DMS79 treated with DMSO at 0.1 percent for 48 hours (cell line): ENCODE measurements around the gene ACRV1.
"Not testable (repeated sequence)": the region's sequence is repeated elsewhere in the genome, so short reads cannot be mapped to it uniquely, and the experiment has no call there.

Source experiments
- DNase-seq: peaks from one replicate; lab custom pipeline; 2025; lab: John Stamatoyannopoulos, UW

ACRV1 gene, protein sequence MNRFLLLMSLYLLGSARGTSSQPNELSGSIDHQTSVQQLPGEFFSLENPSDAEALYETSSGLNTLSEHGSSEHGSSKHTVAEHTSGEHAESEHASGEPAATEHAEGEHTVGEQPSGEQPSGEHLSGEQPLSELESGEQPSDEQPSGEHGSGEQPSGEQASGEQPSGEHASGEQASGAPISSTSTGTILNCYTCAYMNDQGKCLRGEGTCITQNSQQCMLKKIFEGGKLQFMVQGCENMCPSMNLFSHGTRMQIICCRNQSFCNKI

DNA sequence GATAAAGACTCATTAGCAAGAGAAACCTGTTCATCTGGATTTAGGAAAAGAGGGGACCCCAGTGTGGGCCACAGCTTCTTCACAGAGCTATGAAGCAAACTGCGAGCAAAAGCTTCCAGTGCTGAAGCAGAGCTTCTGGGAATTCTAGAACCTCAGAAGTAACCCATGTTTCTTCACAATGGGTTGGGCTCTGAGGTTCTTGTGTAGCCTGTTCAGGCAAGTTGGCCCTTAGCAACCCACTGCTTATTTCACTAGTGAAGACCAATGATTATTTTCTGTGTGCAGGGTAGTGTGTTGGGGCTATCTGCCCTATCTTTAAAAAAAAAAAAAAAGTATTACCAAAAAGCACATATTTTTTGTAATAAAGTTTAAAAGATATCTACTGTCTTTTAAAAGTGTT lies at the start of gene ACRV1:
TSS of gene ACRV1 (minus strand) at position 101 of the 400 bp plus-strand sequence. CDS start at position 34, 67 bp downstream.
- DNase-seq = no peak

DNA sequence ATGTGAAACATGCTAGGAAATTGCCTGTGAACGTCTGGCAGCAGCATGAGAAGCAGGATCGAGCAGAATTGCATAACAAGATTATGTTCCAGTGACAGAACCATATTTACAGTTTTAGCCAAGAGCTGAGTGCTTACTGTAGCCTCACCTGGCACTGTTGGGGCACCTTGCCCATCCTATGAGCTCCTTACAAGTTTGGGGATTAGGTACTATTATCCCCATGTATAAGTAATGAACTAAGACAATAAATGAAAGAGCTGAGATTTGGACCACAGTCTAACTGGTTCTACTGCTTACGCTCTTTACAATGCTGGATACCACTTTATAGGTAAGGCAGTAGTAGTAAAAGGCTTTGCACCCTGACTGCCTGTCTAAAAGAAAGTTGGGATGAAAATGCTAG lies 48.3 kb upstream of the ACRV1 start:
- no peak for DNase-seq

DNA sequence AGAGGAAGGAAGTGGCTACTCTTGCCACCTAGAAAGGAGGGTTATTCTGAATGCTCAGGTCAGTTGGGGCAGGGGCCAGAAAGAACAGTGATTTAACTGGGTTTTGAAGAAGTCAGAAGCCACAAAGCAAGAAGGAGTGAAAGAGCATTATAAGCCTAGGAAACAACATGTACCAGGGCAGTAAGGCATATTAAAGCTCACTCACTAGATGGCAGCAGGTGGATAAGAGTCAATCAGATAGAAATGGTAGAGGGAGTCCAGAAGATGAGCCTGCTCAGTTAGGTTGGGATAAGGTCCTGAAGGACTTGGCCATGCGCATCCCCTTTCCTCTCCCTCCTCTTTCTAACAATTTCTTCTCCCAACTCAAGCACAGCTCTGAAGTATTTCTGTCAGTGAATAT lies 43.5 kb upstream of the ACRV1 start:
- DNase-seq = no peak

DNA sequence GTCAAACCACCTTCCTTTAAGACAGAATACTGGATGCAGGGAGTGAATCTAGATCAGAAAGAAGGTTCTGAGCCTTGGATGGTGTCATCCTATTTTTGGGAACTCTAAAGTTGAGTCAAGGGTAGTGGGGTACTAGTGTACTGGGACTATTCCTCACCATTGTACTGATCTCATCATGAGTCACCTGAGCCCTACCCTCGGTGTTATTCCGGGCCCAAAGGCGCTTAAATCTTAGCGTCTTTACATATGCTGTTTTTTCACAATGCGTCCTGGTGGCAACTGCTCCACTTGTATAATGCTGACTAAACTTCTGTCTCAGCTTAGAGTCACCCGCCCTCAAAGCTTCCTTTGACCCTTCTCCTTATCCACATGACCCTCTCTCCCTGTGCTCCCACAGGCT lies 40.1 kb upstream of the ACRV1 start:
- DNase-seq = no peak

DNA sequence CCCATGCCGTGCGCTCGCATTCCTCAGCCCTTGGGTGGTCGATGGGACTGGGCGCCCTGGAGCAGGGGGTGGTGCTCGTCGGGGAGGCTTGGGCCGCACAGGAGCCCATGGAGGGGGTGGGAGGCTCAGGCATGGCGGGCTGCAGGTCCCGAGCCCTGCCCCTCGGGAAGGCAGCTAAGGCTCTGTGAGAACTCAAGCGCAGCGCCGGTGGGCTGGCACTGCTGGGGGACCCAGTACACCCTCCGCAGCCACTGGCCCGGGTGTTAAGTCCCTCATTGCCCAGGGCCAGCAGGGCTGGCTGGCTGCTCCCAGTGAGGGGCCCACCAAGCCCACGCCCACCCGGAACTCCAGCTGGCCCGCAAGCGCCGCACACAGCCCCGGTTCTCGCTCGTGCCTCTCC lies 24.0 kb upstream of the ACRV1 start:
- not testable (repeated sequence) for DNase-seq

DNA sequence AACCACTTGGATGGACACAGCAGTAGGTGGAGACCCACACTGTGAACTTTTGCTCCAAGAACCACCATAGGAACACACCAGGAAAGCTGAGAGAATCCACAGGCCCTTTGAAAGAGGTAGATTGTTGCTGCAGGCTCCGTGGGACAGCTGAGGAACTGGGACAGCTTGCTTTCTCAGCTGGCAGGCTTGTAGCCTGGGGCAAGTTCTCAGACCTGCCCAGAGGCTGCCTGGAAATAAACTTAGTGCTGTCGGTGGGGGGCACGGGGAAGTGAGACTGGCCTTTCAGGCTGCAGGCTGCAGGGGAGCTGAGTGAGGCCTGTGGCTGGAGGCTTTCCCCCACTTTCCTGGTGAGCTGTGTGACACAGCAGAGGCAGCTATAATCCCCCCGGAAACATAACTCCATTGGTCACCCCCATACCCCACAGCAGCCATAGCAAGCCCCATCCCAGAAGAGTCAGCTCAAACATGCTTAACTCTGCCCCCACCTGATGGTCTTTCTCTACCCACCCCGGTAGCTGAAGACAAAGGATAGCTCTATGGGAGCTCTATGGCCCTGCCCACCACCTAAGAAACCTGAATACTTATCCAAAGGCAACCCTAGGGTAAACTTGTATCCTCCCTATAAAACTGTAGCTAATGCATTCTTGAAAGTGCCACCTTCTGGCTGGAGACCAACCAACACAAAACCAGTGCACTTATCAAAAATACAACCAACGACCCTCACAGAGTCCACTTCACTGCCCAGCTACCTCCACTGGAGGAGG lies 21.4 kb upstream of the ACRV1 start:
- DNase-seq = no peak

DNA sequence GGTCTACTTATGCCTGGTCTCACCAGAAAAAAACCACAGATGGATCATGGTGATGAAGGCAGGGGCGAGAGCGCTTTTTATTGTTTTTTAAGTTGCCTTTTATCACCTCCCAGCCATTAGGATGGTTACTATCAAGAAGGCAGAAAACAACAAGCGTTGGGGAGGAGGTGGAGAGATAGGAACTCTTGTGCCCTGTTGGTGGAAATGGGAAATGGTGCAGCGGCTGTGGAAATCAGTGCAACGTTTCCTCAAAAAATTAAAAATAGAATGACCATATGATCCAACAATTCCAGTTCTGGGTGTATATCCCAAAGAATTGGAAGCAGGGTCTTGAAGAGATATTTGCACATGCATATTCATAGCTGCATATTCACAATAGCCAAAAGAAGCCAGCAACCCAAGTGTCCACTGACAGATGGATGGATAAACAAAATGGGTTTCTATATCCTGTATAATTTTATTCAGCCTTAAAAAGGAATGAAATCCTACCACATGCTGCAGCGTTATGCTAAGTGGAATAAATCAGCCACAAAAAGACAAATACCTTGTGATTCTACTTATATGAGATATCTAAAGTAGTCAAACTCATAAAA lies 20.5 kb upstream of the ACRV1 start:
- no peak for DNase-seq

DNA sequence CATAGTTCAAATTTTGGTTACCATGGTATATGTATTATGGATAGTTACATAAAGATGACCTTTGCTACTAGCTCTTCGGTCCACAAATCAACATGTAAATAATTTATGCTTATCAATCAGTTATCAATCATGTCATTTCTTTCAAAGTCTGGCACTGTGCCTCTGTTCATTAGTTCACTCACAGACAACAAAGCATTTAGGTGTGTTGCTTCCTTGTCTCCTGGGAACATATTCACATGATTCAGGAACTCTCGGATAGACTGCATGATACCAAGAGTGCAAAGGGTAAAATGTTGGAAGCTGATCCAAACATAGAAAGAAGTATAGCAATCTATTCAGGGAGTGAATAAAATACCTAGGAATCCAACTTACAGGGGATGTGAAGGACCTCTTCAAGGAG lies 14.3 kb upstream of the ACRV1 start:
- DNase-seq = no peak

DNA sequence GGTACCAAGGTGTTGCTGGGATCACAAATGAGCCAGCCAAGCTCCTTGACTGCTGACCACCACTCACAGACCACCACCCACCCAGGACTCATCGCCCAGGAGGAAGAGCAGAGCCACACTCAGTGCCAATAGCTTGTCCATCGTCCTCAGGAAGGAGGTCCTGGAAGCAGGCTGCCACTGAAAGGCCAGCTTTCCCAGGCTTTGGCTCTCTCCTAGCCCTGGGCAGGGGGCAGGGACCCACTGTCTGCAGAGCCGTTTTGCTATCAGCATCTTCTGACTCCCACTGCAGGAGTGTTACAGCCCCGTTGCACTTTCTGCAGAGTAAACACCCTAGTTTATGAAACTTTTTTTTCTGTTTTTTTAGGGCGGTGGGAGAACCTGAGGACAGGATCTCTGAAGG lies 12.2 kb upstream of the ACRV1 start:
- no peak for DNase-seq

DNA sequence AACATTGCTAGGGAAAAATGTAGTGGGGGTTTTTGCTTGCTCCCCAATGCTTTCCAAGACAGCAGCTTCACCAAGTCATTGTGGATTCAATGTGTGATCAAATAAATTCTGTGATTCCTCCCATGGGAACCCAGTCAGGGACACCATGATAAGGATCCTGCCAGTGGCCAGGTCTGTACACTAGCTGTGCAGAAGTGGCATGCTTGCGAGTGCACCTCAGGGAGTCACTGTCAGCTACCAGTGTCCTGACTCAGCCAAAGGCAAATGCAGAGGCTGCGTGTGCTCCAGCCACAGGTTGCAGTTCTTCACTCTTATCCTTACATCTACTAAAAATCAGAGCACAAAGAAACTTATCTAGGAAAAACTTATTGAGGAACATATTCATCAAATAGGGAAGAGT lies 9.4 kb upstream of the ACRV1 start:
- DNase-seq = no peak

DNA sequence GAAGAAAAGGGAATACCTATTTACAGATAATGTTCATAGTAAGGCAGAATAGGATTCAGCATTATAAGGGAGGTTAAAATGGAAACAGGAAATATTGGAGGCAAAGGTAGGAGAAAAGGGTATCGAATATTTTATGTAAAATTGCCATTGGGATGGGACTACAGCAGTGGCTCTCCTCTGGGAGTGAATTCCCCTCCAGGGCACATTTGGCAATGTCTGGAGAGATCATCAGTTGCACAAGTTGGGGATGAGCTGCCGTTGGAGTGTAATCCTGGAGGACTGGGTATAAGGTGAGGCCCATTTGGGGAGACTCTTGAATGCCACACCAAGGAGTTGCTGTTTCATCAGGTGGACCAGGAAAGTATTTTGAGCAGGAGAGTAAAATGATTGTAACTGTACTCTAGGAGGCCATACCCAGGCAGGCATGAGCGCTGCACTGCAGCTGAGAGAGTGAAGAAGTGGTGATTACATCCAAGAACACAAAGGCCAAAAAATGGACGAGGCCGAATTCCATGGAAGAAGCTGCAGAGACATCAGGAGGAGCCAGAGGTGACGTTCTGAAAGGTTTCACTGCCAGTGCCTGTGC lies 8.7 kb upstream of the ACRV1 start:
- DNase-seq = no peak

DNA sequence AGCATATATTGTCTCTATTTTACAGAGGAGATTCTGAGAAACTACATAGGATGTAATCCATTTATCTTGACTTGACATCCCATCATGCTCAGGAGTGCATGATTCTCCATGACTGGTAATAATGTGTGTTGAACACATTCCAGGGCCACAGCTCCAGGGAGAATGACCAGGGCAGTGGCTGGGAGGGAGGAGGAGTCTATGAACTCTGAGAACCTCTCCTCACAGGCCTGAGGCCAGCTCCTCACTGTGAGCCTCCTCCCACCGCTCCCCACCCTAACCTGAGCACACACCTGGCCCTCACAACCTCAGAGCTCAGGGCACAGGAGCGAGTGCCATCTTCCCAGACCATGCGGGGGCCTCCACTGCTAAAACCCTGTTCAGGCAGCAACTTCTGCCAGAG lies 8.0 kb upstream of the ACRV1 start:
- no peak for DNase-seq

DNA sequence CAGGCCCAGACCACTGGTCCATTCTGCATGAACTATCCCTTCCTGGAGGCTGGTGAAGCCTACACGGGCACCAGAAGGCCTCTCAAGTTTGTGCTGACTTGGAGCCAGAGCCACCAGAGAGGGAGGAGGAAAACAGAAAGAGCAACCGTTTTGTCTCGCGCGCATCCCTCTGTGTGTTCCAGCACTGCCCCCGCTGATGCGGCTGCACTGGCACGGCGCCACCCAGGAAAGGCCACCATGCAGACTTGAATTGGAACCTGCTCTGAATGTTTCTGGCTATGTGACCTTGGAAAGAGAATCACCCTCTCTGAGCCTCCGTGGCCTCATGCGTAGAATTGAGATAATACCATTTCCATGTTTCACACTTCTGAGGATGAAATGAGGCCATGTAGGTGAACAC lies 7.4 kb upstream of the ACRV1 start:
- DNase-seq = no peak

DNA sequence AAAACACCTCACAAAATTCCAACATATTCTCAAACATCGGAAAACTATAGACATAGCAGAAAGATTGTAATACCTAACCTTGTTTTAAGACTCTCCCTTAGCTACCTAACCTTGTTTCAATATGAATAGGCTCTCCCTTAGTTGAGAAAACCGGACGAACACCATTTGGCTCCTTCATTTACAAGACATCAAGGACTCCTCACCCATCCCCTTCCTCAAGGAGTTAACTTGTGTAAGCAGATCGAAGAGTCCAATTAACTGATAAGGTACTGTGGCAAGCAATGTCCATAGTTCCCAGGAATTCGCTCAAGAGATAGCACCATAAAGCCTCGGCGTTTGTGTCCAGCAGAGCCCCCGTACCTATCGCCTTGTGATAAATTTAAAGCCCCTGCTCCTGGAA lies 4.6 kb upstream of the ACRV1 start:
- no peak for DNase-seq

DNA sequence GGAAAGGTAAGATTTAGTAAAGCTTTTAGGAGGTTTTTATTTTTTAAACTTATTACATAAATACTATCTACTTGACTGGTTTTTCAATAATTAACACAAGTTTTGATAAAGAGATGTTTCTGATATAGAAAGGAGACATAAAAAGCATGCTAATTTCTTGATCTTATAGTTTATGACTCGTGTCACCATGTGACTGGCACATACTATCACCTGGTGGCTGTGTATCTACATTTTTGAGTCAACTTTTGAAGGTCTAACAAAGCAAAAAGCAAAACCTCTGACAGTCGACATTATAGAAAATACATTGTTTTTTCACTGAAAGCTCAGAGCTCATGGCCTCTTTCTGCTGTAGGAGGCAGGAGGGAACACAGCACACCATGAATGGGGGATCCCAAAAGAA lies 810 bp downstream of the ACRV1 start:
- no peak for DNase-seq

DNA sequence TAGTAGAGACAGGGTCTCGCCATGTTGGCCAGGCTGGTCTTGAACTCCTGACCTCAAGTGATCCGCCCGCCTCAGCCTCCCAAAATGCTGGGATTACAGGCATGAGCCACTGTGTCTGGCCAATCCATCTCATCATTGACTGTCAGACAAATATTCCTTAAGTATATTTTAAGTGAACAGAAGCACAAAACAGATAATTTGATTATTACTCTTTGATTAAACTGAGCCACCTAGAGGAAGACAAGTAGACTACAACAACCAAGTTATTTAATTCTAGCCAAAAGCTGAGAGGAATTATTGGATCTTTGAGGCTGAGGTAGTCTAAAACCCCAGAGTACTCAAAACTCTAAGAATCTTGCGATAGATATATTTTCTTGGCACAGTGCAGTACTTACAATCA lies 1.2 kb downstream of the ACRV1 start:
- DNase-seq = no peak

DNA sequence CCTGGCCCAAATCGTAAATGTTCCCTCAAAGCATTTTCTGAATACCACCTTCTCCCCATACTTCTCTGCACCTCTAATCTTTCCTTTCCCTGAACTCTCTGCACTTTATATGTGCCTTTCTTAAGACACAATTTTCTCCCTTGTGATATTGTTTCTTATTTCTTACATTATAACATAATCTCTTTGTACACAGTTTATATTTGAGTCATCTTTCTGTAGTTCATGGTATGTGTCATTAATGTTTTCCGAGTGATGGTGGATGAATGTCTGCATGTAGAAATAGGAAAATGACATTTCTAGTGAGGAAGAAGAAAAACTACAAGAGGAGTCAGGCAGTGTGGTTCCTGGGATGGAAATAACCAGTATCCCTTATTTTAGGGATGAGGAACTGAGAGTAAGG lies 5.5 kb downstream of the ACRV1 start:
- DNase-seq = no peak

DNA sequence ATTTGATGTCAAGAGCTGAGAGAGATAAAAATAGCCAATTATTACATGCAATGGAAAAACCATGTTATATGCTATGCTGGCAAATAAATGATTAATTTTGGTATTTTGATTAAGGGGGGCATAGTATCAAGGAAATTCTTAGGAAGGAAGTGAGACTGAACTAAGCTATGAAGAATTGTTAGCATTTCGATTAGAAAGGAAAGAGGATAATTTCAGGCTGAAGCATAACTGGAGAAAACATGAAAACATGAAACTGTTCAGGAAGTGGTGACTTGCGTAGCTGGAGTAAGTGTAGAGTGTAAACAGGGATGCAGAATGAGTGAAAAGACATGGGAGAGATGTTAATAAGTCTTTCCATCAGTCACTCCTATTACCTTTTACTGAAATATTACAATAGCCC lies 6.4 kb downstream of the ACRV1 start:
- DNase-seq = no peak

DNA sequence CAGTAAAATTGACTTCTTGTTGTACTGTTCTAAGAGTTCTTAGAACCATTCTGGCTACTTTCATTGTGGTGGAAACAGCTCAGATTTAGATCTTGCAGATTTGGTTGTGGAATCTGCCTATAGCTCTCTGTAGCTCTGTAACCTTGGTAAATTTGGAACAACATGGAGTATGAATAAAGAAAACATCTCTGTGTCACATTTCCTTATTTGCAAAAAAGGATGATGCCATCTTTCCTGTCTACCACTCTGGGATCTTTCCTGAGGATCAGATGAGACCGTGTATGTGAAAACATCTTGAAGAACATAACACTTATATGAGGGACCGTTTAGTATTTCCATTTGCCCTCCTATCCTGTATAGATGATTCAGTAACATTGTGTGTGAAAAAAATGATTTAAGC lies 9.1 kb downstream of the ACRV1 start:
- no peak for DNase-seq

DNA sequence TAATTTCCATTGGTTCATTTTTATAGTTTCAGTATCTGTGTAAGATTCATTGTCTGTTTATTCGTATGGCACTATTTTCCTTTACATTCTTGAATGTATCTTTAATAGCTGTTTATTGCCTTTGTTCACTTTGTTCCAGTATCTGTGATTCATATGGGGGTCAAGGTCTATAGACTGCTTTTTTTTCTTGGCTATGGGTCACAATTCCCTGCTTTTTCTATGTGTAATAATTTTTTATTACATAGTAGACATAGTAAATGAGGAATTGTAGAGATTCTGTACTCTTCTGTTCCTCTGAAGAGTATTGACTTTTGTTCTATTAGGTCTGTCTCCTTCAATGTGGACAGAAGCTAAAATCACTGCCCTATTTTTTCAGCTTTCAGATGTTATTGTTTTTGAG lies 10.5 kb downstream of the ACRV1 start:
- no peak for DNase-seq

DNA sequence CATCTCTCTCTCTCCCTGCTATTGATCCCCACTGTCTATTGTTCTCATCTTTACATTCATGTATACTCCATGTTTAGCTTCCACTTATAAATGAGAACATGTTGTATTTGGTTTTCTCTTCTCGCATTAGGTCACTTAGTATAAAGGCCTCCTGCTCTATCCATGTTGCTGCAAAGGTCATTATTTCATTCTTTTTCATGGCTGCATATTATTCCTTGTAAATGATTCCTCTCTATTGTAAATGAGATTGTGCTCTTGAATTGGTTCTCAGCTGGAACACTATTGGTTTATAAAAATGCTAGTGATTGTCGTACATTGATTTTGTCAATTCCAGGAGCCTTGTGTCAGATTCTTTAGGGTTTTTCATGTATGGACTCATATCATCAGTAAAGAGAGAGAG lies 13.5 kb downstream of the ACRV1 start:
- DNase-seq = no peak

DNA sequence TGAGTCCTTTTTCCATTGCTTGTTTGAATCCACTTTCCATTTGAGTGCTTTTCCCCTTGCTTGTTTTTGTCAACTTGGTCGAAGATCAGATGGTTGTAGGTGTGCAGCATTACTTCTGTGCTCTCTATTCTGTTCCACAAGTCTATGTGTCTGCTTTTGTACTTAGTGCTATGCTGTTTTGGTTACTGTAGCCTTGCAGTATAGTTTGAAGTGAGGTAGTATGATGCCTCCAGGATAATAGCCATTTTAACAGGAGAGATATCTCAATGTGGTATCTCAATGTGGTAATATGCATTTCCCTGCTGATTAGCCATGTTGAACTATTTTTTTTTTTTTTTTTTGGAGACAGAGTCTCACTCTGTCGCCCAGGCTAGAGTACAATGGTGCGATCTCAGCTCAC lies 16.7 kb downstream of the ACRV1 start:
- DNase-seq = no peak

DNA sequence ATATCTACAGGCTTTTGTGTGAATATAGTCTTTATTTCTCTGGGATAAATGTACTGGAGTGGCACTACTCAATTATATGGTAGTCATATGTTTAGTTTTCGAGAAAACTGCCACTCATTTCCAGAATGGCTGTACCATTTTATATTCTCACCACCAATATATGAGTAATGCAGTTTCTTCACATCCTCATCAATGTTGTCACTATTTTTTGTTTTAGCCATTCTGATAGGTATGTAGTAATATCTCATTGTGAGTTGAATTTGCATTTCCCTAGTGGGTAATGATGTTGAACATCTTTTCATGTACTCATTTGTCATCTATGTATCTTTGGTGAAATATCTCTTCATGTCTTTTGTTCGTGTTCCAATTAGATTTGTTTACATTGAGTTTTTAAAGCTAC lies 18.0 kb downstream of the ACRV1 start:
- DNase-seq = no peak
